KOPT-K1 (cell line): ENCODE data around the gene TJP3.
"Not testable (repeated sequence)": the region's sequence is repeated elsewhere in the genome, so short reads cannot be mapped to it uniquely, and the experiment has no call there.

Experiments
- H3K27ac ChIP-seq: fragments of 200-600 bp; sonication (generic); 2 replicates; pipeline ENCODE4 v1.5.1; 2016; ENCODE audit warnings: antibody characterized with exemption, mild to moderate bottlenecking, low read depth, low read length; ENCODE audit not compliant: poor library complexity, severe bottlenecking
- H3K36me3 ChIP-seq: fragments of 200-600 bp; sonication (generic); 2 replicates; pipeline ENCODE4 v1.5.1; 2017; ENCODE audit warnings: antibody characterized with exemption, mild to moderate bottlenecking, low read length, moderate library complexity; ENCODE audit not compliant: insufficient read depth
- H3K9me3 ChIP-seq: fragments of 200-600 bp; sonication (generic); 2 replicates; pipeline ENCODE4 v1.5.1; 2017; ENCODE audit warnings: antibody characterized with exemption, low read length, mild to moderate bottlenecking; ENCODE audit not compliant: insufficient read depth, poor library complexity, severe bottlenecking

Gene TJP3, protein sequence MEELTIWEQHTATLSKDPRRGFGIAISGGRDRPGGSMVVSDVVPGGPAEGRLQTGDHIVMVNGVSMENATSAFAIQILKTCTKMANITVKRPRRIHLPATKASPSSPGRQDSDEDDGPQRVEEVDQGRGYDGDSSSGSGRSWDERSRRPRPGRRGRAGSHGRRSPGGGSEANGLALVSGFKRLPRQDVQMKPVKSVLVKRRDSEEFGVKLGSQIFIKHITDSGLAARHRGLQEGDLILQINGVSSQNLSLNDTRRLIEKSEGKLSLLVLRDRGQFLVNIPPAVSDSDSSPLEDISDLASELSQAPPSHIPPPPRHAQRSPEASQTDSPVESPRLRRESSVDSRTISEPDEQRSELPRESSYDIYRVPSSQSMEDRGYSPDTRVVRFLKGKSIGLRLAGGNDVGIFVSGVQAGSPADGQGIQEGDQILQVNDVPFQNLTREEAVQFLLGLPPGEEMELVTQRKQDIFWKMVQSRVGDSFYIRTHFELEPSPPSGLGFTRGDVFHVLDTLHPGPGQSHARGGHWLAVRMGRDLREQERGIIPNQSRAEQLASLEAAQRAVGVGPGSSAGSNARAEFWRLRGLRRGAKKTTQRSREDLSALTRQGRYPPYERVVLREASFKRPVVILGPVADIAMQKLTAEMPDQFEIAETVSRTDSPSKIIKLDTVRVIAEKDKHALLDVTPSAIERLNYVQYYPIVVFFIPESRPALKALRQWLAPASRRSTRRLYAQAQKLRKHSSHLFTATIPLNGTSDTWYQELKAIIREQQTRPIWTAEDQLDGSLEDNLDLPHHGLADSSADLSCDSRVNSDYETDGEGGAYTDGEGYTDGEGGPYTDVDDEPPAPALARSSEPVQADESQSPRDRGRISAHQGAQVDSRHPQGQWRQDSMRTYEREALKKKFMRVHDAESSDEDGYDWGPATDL

DNA sequence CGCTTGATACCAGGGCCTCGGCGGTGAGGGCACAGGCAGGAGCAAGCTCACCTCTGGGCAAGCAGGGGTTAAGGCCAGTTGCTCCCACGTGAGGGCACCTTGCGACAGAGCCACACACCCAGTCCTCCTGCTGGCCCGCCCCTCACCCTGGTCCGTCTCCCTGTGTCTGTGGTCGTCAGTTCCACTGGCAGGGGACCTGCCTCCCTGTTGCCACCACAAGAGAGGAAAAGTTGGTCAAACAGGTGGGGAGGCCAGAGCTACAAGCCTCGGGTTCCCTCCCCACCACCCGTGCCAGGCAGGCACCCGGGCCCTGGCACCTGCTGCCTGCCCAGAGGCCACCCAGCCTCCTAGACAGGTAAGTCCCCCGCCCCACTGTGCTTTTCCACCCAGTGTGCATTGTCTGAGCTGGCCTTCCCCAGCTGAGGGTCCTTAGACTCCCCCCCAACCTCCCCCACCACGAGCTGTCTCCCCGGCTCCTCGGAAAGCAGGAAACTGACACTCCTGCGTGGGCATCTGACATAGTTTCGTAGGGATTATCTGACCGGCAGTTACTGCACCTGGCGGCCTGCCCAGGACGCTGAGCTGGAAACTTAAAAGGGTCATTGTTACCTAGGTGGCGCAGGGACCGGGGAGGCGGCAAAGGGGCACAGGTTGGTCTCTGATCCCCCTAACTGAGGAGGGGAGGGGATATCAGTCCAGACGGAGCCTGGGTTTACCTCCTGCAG lies at the start of gene TJP3:
Gene TJP3 (plus strand): TSS at position 178 of the 725 bp plus-strand sequence. CDS start 20,049 bp downstream, outside the sequence.
- Histone ChIP-seq H3K27ac (no peak within 1 kb of the TSS), H3K9me3 (no peaks in the 10 kb centered on the region), H3K36me3 (no peaks in the 10 kb centered on the region)

DNA sequence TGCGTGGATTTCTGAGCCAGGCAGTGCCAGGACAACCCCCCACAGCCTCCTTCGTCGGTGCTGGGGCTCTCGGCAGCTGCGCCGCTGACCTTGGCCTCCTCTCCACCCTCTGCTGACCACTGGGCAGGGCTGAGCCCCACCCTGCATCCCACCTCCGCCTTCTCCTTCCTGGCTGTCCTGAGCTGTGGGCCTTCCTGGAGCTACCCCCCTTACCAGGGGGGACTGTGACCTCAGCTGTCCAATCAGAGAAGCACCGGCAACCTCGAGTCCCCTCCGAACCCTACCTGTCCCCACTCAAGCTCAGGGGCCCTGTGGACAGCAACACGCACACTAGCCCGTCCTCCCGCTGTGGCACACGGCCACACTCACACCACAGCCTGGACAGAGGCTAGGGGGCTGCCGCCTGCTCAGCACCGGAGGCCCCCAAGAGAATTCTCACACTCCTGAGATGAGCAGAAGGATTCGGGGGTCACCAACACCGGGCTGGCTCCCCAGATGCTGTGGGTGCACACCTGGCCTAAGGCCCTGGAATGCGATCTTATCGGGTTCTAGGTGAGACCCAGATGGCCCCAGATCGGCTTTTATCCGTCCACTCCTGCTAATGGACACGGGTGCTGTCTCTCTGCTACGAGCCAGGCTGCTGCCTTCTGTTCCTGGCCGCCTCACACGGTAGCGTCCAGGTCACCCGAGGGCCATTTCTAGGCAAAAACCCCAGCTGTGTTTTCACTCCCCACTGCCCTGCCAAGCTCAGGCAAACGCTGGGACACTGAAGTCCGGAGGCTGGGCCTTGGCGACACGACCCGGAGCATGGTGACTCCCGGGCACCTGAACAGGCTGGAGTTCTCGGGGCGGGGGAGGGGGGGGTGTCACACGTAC lies 49.1 kb upstream of the TJP3 start:
- no peak overlapping the region for H3K27ac ChIP-seq
- no peaks in the 10 kb centered on the region for H3K9me3 ChIP-seq
- peaks cover 23% of the 10 kb centered on the region; the same call in 1 of the 2 replicates for H3K36me3 ChIP-seq

DNA sequence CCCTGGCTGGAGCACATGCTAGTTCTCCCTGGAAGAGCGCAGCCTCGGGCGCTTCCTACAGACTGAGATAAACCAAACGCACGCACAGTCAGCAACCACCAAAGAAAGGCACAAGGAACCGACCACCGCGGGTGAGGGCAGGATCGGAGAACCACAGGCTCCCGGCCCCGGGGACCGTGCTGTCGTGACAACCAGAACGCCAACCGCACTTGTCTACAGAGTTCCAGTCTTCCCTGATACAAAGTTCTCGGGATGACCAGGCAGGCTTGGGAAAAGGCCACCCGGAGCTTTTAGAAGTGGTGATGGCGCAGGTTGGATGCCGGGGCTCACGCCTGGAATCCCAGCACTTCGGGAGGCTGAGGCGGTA lies 48.5 kb upstream of the TJP3 start:
- peaks cover 23% of the 10 kb centered on the region; the same call in 1 of the 2 replicates for H3K36me3 ChIP-seq
- no peaks in the 10 kb centered on the region for H3K9me3 ChIP-seq
- no peak overlapping the region for H3K27ac ChIP-seq

DNA sequence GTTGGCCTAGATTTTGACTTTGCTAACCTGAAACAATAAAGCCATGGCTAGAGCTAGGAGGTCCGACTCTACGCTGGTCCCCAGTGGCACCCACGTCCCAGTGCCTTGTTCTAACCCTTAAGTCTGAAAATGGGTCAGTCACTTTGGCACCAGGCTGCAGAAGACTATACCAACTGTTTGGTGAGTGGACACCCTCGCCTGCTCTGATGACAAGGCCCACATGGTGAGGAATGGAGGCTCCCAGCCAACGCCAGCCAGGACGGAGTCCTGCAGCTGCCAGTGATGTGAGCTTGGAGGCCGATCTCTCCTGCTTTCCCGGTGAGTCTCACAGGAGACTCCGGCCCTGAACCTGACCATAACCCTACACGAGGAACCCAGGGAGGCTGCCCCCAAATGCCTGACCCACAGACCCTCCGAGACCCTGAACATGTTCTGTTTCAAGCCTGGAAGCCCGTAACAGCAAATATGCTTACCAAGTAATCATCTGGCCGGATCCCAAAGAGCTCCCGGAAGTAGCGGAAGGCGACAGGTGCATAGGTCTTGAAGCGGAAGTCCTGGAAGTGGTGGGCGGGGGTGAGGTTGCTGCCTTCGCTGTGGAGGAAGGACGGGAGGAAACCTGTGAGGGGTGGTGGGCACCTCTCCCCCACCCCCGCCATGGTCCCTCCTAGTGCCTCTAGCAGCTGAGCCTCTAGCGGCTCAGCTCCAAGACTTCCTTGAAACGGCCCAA lies 47.5 kb upstream of the TJP3 start:
- H3K9me3 ChIP-seq, result no peaks in the 10 kb centered on the region
- no peak overlapping the region for H3K27ac ChIP-seq
- peaks cover 23% of the 10 kb centered on the region; the same call in 1 of the 2 replicates for H3K36me3 ChIP-seq

DNA sequence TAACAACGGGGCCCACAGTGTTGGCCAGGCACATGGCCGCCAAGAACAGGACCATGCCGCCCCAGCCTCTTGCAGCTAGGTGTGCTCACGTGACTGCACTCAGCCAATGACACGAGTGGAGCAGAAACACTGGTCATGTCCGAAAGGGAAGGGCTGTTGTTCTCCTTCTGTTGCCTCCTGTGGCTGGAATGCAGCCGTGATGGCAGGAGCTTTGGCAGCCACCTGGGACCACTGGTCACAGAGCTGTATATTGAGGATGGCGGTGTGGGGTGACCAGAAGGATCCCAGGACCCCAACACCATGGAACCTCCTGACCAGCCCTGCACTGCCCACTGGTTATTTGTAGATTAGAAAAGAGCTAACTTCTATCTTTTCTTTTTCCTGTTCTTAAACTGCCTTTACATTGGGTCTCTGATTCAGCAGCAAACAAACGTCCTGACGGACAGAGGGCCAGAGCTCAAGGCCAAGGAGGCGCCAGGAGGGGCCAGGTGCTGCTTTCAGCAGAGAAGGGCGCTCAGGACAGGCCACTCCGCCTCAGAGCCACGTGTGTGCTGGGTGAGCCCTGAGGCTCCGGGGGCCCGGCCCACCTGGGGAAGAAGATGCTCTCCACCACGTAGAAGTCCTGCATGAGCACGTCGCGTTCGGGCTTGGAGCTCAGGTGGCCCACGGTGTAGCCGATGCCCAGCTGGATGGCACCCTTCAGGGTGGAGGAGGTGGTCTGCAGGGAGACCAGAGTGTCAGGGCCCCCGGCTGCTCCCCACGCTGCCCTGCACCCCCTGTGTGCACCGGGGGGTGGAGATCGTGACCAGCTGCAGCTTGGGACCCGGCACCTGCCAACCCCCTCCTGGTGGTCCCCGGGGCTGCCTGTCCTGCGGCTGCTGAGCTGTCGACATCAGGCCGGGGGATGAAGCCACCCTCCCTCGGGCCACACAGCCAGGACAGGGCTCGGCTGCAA lies 46.6 kb upstream of the TJP3 start:
- H3K9me3 ChIP-seq, result no peaks in the 10 kb centered on the region

DNA sequence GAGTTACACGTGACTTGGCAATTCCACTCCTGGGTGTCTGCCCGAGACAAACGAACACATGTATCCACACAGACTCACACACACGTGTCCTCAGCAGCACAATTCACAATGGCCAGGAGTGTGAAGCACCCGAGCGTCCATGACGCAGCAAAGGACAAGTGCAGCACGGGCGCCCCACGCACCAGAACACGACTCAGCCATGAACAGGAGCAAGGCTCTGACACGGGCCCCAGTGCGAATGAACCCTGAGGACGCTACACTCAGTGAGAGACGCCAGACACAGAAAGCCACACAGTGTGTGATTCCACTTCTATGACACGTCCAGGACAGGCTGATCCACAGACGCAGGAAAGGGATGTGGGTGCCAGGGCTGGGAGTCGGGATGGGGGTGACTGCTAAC lies 44.3 kb upstream of the TJP3 start:
- Histone ChIP-seq H3K9me3 (no peaks in the 10 kb centered on the region), H3K36me3 (peaks cover 11% of the 10 kb centered on the region; the same call in 1 of the 2 replicates), H3K27ac (no peak overlapping the region)

More for the DNA sequence above, 46.6 kb upstream of the TJP3 start:
- Histone ChIP-seq H3K27ac (no peak overlapping the region), H3K36me3 (peaks cover 16% of the 10 kb centered on the region; the same call in 1 of the 2 replicates)

DNA sequence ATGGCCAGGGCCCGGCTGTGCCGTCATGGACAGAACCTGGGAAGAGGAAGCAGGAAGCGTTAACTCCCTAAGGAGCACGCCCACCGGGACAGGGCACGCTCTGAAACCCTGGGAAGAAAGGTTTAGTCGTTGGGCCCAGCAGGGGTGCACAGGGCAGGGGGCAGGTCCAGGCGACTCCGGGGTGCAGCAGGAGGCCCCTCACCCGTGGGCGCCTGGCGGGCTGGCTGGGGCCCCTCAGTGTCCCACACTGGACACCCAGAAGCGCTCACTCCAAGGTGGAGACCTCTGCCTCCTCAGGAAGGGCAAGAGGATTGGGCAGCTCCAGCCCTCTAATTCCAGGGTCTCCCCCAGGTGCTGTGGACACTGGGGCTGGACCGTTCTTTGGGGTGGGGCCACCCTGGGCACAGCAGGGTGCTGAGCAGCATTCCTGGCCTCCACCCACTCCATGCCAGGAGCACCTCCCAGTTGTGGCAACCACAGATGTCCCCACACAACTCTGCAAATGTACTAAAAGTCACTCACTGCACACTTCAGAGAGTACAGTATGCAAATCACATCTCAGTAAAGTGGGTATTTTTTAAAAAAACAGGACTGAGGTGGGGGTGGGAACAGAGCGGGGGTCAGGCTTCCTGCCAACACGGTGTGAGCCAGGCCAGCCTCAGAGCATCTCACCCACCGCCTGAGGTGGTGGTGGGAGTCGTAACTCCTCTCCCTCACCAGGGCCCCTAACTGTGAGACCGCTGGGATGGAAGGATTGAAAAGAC lies 43.1 kb upstream of the TJP3 start:
- no peak overlapping the region for H3K27ac ChIP-seq
- H3K9me3 ChIP-seq, result no peaks in the 10 kb centered on the region
- peaks cover 11% of the 10 kb centered on the region; the same call in 1 of the 2 replicates for H3K36me3 ChIP-seq

DNA sequence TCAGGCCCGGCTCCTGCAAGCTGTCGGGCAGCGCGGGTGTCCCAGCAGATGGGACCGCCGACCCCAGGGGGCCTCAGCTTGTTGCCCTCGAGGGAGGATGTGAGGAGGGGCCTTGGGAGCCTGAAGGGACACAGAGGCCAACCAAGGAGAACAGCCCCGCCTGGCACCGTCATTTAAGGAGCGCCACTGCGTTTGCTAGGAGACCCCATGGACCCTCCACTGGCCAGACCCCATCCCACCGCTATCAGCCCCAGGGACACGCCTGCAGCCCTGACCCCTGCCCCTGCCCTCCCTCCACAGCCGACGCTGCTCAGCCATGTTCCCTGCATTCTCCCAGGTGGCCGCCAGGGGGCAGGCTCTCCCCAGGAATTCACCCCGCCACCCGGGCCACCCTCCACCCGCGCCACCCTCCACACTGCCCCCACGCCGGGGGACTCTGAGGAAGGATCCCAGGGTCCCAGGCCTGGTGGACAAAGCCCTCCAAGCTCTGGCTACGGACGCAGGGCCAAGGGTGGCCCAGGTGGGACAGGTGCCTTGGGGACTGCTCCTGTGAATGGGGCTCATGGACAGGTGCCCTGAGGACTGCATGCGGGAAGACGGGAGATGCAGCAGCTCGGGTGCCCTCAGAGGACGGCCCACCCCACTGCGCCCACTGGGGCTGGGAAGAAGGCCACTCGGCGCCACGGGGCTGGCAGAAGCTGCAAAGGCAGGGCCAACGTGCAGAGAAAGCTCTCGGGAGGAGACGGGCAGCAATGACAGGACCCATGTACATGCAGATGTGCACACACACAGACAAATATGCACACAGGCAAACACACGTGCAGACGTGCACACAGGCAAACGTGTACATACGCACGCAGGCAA lies 42.3 kb upstream of the TJP3 start:
- no peak overlapping the region for H3K27ac ChIP-seq
- H3K36me3 ChIP-seq, result peaks cover 11% of the 10 kb centered on the region; the same call in 1 of the 2 replicates

DNA sequence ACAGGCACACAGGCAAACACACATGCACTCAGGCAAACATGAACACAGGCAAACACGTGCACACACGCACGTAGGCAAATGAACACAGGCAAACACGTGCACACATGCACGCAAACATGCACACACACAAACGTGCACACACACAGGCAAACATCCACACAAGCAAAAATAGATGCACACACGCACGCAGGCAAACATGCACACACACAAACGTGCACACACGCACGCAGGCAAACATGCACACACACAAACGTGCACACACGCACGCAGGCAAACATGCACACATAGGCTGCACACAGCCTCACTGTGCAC lies 41.7 kb upstream of the TJP3 start:
- H3K9me3 ChIP-seq, H3K27ac ChIP-seq, H3K36me3 ChIP-seq: not testable (repeated sequence)

More for the DNA sequence above, 42.3 kb upstream of the TJP3 start:
- no peaks in the 10 kb centered on the region for H3K9me3 ChIP-seq

DNA sequence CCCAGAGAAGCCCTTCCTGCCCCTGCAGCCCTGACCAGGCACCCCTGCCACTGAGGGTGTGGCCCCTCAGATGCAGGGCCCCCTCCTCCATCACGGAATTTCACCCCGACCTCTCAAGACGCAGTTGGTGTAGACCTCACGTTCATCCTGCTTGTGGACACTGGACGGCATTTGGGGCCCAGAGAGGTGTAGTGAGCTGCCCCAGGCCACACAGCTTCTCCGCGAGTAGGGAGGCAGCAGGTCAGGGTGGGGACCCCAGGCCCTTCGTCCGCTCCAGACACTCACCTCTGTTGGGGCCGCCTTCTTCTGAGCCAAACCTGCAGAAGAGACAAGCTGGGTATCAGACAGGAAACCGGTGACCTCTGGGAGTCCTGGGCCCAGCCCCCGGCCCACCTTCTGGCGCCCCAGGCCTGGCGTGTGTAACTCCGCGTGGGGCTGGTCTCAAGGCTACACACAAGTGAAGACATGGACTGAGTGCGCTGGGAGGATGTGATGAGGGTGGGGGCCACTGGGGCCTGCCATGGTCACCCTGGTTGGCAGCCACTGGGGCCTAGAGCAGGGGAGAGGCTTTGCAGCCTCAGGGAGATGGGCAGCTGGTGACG lies 41.0 kb upstream of the TJP3 start:
- no peak overlapping the region for H3K27ac ChIP-seq
- H3K9me3 ChIP-seq, result no peaks in the 10 kb centered on the region
- H3K36me3 ChIP-seq, result peaks cover 4% of the 10 kb centered on the region; the same call in 1 of the 2 replicates

DNA sequence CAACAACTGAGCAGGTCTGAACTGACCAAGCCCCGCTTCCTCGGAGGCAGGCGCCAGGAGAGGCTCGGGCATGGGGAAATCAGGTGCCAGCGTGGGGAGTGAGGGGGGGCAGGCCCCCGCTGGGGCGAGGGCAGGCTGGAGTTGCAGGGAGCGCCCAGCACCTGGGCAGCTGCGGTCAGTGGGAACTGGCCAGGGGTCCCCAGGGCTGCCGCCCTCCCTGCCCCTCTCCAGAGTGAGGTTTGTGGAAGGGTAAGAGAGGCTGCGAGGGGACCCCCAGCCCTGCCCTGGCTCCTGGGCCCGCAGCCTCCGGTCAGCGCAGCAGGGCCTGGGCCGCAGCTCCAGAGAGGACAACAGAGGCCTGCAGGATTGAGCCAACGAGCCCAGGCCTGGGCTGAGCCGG lies 40.4 kb upstream of the TJP3 start:
- H3K27ac ChIP-seq, result no peak overlapping the region
- no peaks in the 10 kb centered on the region for H3K9me3 ChIP-seq
- H3K36me3 ChIP-seq, result peaks cover 4% of the 10 kb centered on the region; the same call in 1 of the 2 replicates
